Transverse colon (tissue), 4 donors: ENCODE data around the gene UBAP2L. TPM values are rescaled to one million over a fixed set of nuclear protein-coding genes. Genes with fewer than 3 reads are reported as not detected.

Experiments
- DNase-seq: peaks from one replicate; pipeline ENCODE4 v3.0.0-alpha.2; 2019
- H3K27ac ChIP-seq, 4 donors: fragments of 200-600 bp; sonication (generic); 2 replicates each; pipeline ENCODE4 v1.5.1; 2016 to 2018; ENCODE audit warnings: inconsistent platforms in 4 of 4
- H3K27me3 ChIP-seq: fragments of 200-600 bp; sonication (generic); 2 replicates; pipeline ENCODE4 v1.5.1; 2017; ENCODE audit warnings: inconsistent platforms
- H3K36me3 ChIP-seq, 4 donors: fragments of 200-600 bp; sonication (generic); 2 replicates each; pipeline ENCODE4 v1.5.1; 2017 to 2019; ENCODE audit warnings: inconsistent platforms in 4 of 4
- H3K4me1 ChIP-seq, 4 donors: fragments of 200-600 bp; sonication (generic); 2 replicates each; pipeline ENCODE4 v1.5.1; 2017 to 2020; ENCODE audit warnings: inconsistent platforms in 4 of 4
- H3K4me3 ChIP-seq, 4 donors: fragments of 200-600 bp; sonication (generic); 1 replicate in 1 of 4; 2 replicates in 3 of 4; pipeline versions ENCODE4 v1.5.1 to v1.6.1; 2017 to 2019; ENCODE audit warnings: inconsistent platforms in 4 of 4
- H3K9me3 ChIP-seq, 2 donors: fragments of 200-600 bp; sonication (generic); 2 replicates each; pipeline ENCODE4 v1.5.1; 2017 to 2019; ENCODE audit warnings: inconsistent platforms in 2 of 2
- CTCF ChIP-seq, 5 experiments: fragments of 200-600 bp in 3 of 5; fragments of 450-650 bp in 2 of 5; sonication (generic) in 3 of 5; IDR thresholded peaks; 1 replicate in 2 of 5; 2 replicates in 3 of 5; pipeline ENCODE4 v1.5.1; 2016 to 2017; ENCODE audit warnings: antibody characterized with exemption in 5 of 5, inconsistent platforms in 3 of 5, mild to moderate bottlenecking in 2 of 5, moderate library complexity in 1 of 5
- EP300 ChIP-seq: sonication (generic); formaldehyde crosslinking; IDR thresholded peaks from one replicate; pipeline ENCODE4 v1.6.1; 2017; ENCODE audit warnings: antibody characterized with exemption, low read depth
- POLR2A ChIP-seq: fragments of 450-650 bp; IDR thresholded peaks from one replicate; pipeline ENCODE4 v1.6.1; 2016; ENCODE audit warnings: antibody characterized with exemption, mild to moderate bottlenecking, moderate library complexity
- POLR2AphosphoS5 ChIP-seq, 3 donors: sonication (generic); formaldehyde crosslinking; IDR thresholded peaks; one replicate each; pipeline ENCODE4 v1.6.1; 2016; ENCODE audit warnings: antibody characterized with exemption in 3 of 3
- WGBS, 2 donors: methylation state at CpG; one replicate each; pipeline ENCODE4 v1.1.5; 2018; ENCODE audit warnings: low coverage in 1 of 2; 5-methylcytosine and 5-hydroxymethylcytosine counted together
- in situ Hi-C, 4 donors: fragments of 200-750 bp; cut with MboI; loops; one replicate each; pipeline versions ENCODE4 v1.15.0 to v1.15.1; 2017; ENCODE audit warnings: low sequenced_read_pairs in 3 of 4, low pct_ligation_motif_present in 1 of 4, low pct_unique_long_range_greater_than_20kb in 1 of 4
- intact Hi-C: fragments of 100-400 bp; cut with DNase I; formaldehyde crosslinking; loops from one replicate; pipeline ENCODE4 v1.15.1; 2023; ENCODE audit warnings: low total_unique reads
- total RNA-seq, 4 donors: library from RNA; depleted of rRNA; stranded (reverse); fragments of >200 nt; gene quantifications; one replicate each; pipeline ENCODE4 v1.1.0, GENCODE V29; 2016

The UBAP2L gene
- total RNA-seq, 4 donors from 2014 or later: 42.4 to 62.0 (median 50.6) TPM

- WGBS, 2 donors: 17 to 36% methylated on average over 2 of the region's 2 CpGs
- no peak for TF ChIP-seq POLR2A
- no peak for TF ChIP-seq CTCF (IDR thresholded peaks at IDR 0.05)
- TF ChIP-seq EP300: no peak
- no peak for TF ChIP-seq POLR2AphosphoS5 (IDR thresholded peaks at IDR 0.05)
These were observed 44.4 kb upstream of the UBAP2L start for GRCh38 chr1:154176337-154176736.

GRCh38 chr1:154178013-154178412 is 42.7 kb upstream of the UBAP2L start:
- in situ Hi-C loops (no loop called here), intact Hi-C loops (no loop called here)
- peaks cover 0 to 24% (median 3%) of the 10 kb centered on the region in 4 donors for H3K36me3 ChIP-seq
- H3K4me1 ChIP-seq: peaks cover 36 to 69% (median 66%) of the 10 kb centered on the region in 4 donors
- H3K4me3 ChIP-seq: no peak overlapping the region
- H3K27me3 ChIP-seq: no peaks in the 10 kb centered on the region
- peak overlapping the region; percentile 95 to 97 (median 96) for H3K27ac ChIP-seq
- TF ChIP-seq CTCF (IDR thresholded peaks at IDR 0.05) (no peak), POLR2A (no peak), POLR2AphosphoS5 (IDR thresholded peaks at IDR 0.05) (no peak), EP300 (no peak)
- H3K9me3 ChIP-seq: no peaks in the 10 kb centered on the region
- DNase-seq: no peak
- 14 to 46% methylated on average over 1 to 2 of the region's 2 CpGs for WGBS, 2 donors

More at GRCh38 chr1:154176337-154176736, 44.4 kb upstream of the UBAP2L start:
- H3K36me3 ChIP-seq: peaks cover 0 to 41% (median 12%) of the 10 kb centered on the region in 4 donors
- H3K27me3 ChIP-seq: no peaks in the 10 kb centered on the region
- H3K4me3 ChIP-seq: no peak overlapping the region
- H3K9me3 ChIP-seq: no peaks in the 10 kb centered on the region
- DNase-seq: peak; percentile 28
- peak overlapping the region; percentile 61 to 96 (median 96) for H3K27ac ChIP-seq
- intact Hi-C loops: no loop called here
- H3K4me1 ChIP-seq: peaks cover 29 to 61% (median 58%) of the 10 kb centered on the region in 4 donors
- in situ Hi-C loops: no loop called here

- TF ChIP-seq CTCF (IDR thresholded peaks at IDR 0.05) (no peak), POLR2AphosphoS5 (IDR thresholded peaks at IDR 0.05) (peak; percentile 30 to 78 (median 63)), EP300 (no peak), POLR2A (peak; percentile 53)
- intact Hi-C loops: no loop called here
- peaks cover 0 to 15% (median 0%) of the 10 kb centered on the region in 4 donors for H3K36me3 ChIP-seq
- in situ Hi-C loops: no loop called here
- peak overlapping the region; percentile 95 to 97 (median 96) for H3K27ac ChIP-seq
- no peaks in the 10 kb centered on the region for H3K27me3 ChIP-seq
- H3K9me3 ChIP-seq: no peaks in the 10 kb centered on the region
- peak overlapping the region in 1 of 4 donors; percentile 82 for H3K4me3 ChIP-seq
- peak; percentile 49 for DNase-seq
- 58 to 68% methylated on average over 4 to 10 of the region's 10 CpGs for WGBS, 2 donors
- peaks cover 36 to 76% (median 67%) of the 10 kb centered on the region in 4 donors for H3K4me1 ChIP-seq
These were observed 41.6 kb upstream of the UBAP2L start for GRCh38 chr1:154178911-154179811.

GRCh38 chr1:154179946-154180687 is 40.6 kb upstream of the UBAP2L start:
- Histone ChIP-seq H3K36me3 (peaks cover 0 to 15% (median 0%) of the 10 kb centered on the region in 4 donors), H3K4me1 (peaks cover 36 to 76% (median 67%) of the 10 kb centered on the region in 4 donors), H3K9me3 (no peaks in the 10 kb centered on the region), H3K27me3 (no peaks in the 10 kb centered on the region), H3K27ac (peak overlapping the region; percentile 95 to 97 (median 96)), H3K4me3 (peak overlapping the region in 2 of 4 donors; percentile 69 to 82)
- intact Hi-C loops (no loop called here), in situ Hi-C loops (no loop called here)
- DNase-seq: peak; percentile 32
- 38 to 56% methylated on average over 2 to 3 of the region's 3 CpGs for WGBS, 2 donors
- no peak for TF ChIP-seq POLR2A
- peak in 1 of 3 donors; percentile 13 for TF ChIP-seq POLR2AphosphoS5 (IDR thresholded peaks at IDR 0.05)
